Right lobe of liver (tissue), 4 donors: ENCODE measurements around the gene B3GNT5.

Experiments used
- CTCF ChIP-seq, 4 donors: fragments of 200-600 bp in 3 of 4; fragments of 450-650 bp in 1 of 4; IDR thresholded peaks; one replicate each; pipeline versions ENCODE4 v1.5.1 to v1.8.0; 2016 to 2022; ENCODE audit warnings: antibody characterized with exemption in 4 of 4, mild to moderate bottlenecking in 2 of 4
- POLR2A ChIP-seq: fragments of 450-650 bp; IDR thresholded peaks from one replicate; pipeline ENCODE4 v1.6.1; 2017; ENCODE audit warnings: antibody characterized with exemption, mild to moderate bottlenecking
- donor health status: DM: no; HTN: no; CAD: no.
- donor health status: DM: no; HTN: no; CAD: no.
- donor health status: DM: no; HTN: yes; CAD: no.

- TF ChIP-seq CTCF (IDR thresholded peaks at IDR 0.05) (no peak), POLR2A (no peak)
Measured at GRCh38 chr3:183259087-183259486, 6.0 kb downstream of the B3GNT5 start.
